ENCODE data around the gene AFAP1L2. TPM values are rescaled to one million over a fixed set of nuclear protein-coding genes. Genes with fewer than 3 reads are reported as not detected.

AFAP1L2 gene
- total and polyA plus RNA-seq, 12 donors, result 2.9 to 5.0 (median 4.3) TPM

- WGBS, 2 donors, result 76 to 77% methylated on average over 6 of the region's 6 CpGs
- no peaks in the 10 kb centered on the region for H3K9me3 ChIP-seq
- H3K27ac ChIP-seq, result peak overlapping the region in 4 of 10 donors; percentile 14 to 70 (median 18)
- intact Hi-C loops (cut with DNase I), result no loop called here
- H3K4me3 ChIP-seq, result no peak overlapping the region
- no peak for TF ChIP-seq CTCF (IDR thresholded peaks at IDR 0.05)
- peaks cover 0 to 38% (median 5%) of the 10 kb centered on the region in 9 donors for H3K4me1 ChIP-seq
- ATAC-seq (peak in 4 of 8 donors; percentile 22 to 38 (median 31)), DNase-seq (no peak)
- no peaks in the 10 kb centered on the region for H3K27me3 ChIP-seq
- H3K36me3 ChIP-seq, result no peaks in the 10 kb centered on the region
Observed at GRCh38 chr10:114367351-114368056, 36.8 kb downstream of the AFAP1L2 start.

DNA sequence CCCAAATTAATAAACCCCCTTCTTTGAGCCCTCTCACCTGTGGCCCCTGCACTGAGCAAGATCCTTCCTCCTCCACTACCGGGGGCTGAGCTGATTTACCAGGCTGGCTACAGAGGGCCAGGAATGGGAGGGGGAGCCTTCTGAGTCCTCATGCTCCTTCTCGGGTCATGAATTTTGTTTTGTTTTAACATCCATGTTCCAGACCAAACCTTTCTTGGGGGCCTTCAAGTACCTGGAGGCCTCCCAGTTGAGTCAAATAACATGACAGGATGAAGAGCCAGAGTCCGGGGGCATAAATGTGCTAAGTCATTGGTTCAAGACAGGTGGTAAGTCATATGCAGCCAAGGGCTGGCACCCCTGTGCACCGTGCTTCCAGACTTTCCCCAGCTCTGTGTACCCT is 39.6 kb downstream of the AFAP1L2 start:
- Histone ChIP-seq H3K36me3 (no peaks in the 10 kb centered on the region), H3K4me3 (no peak overlapping the region), H3K9me3 (no peaks in the 10 kb centered on the region), H3K27me3 (no peaks in the 10 kb centered on the region), H3K27ac (no peak overlapping the region), H3K4me1 (peaks cover 0 to 20% (median 5%) of the 10 kb centered on the region in 9 donors)
- WGBS, 2 donors, result 96 to 98% methylated on average over 4 of the region's 4 CpGs
- intact Hi-C loops (cut with DNase I), result no loop called here
- TF ChIP-seq CTCF (IDR thresholded peaks at IDR 0.05), result no peak
- DNase-seq, result no peak
- no peak for ATAC-seq

DNA sequence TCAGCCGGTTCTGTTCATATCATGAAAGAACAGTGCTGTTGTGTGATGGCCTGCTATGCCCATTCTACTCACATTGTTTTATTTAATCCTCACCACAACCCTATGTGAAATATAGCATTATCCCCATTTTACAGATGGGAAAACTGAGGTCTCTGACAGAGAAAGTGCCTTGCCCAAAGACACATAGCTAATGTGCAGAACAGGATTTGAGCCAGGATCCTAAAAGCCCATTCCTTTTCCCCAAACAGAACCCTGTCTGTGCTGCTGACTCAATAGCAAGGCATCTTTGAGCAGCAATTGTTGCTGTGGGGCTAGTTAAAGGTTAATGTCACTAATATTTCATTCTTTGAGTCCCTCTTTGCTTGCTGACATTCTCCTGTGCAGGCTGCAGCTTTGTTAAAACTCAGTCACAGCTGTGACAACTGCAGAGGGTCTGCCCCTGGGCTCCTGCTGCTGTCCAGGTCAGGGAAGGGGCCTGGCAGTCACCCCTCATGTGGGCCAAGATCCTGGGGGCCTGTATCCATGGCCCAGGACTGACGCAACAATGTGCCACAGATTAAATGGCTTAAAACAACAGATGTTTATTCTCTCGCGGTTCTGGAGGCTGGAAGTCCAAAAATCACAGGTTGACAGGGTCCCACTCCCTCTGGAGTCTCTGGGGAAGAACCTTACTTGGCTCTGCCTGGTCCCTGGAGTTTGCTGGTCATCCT is 40.4 kb downstream of the AFAP1L2 start:
- Histone ChIP-seq H3K4me1 (peaks cover 0 to 17% (median 5%) of the 10 kb centered on the region in 9 donors), H3K27me3 (no peaks in the 10 kb centered on the region), H3K9me3 (no peaks in the 10 kb centered on the region), H3K27ac (no peak overlapping the region), H3K4me3 (no peak overlapping the region), H3K36me3 (no peaks in the 10 kb centered on the region)
- no peak for TF ChIP-seq CTCF (IDR thresholded peaks at IDR 0.05)
- intact Hi-C loops (cut with DNase I), result no loop called here
- ATAC-seq (no peak), DNase-seq (no peak)
- WGBS, 2 donors, result 87% methylated on average over 4 of the region's 4 CpGs

DNA sequence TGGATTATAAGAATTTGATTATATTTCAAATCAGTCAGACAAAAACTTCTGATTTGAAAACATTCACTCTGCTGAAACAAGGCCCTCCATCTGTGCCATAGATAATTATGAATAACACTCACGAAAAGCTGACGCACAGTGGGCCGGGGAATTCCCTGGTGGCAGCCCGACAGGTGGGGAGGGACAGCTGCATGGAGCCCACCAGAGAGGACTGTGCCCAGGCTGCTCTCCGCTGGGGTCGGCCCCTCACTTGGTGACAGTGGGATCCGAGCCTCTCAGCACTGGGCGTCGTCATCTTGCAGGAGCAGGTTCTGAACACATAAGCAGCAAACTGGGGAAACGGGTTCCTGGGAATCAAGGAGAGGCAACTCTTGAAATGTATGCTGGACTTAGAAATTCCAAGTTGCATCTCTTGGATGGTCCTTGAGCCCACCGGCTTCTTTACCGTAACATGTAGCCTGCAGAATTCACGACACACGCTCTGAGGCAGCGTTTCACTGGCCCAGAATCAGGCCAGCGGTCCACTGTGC is 41.4 kb downstream of the AFAP1L2 start:
- no peak for DNase-seq
- no peak for ATAC-seq
- H3K9me3 ChIP-seq, result no peaks in the 10 kb centered on the region
- H3K27me3 ChIP-seq, result no peaks in the 10 kb centered on the region
- H3K4me1 ChIP-seq, result peaks cover 0 to 14% (median 5%) of the 10 kb centered on the region in 9 donors
- H3K36me3 ChIP-seq, result no peaks in the 10 kb centered on the region
- TF ChIP-seq CTCF (IDR thresholded peaks at IDR 0.05), result no peak
- H3K4me3 ChIP-seq, result no peak overlapping the region
- H3K27ac ChIP-seq, result no peak overlapping the region
- intact Hi-C loops (cut with DNase I), result no loop called here
- WGBS, 2 donors, result 89 to 91% methylated on average over 15 to 16 of the region's 16 CpGs

Data from heart right ventricle (tissue), 16 donors.